22Rv1 (cell line): ENCODE data around the gene PHF21A.

Experiments used
- ZFX ChIP-seq: fragments of 450-650 bp; IDR thresholded peaks from 2 replicates; pipeline ENCODE4 v1.6.1; 2017; ENCODE audit warnings: antibody characterized with exemption, borderline replicate concordance
- TF ChIP-seq, protein P1 (sequence below): fragments of 450-650 bp; IDR thresholded peaks from 2 replicates; pipeline ENCODE4 v1.5.1; 2017; ENCODE audit warnings: mild to moderate bottlenecking

DNA sequence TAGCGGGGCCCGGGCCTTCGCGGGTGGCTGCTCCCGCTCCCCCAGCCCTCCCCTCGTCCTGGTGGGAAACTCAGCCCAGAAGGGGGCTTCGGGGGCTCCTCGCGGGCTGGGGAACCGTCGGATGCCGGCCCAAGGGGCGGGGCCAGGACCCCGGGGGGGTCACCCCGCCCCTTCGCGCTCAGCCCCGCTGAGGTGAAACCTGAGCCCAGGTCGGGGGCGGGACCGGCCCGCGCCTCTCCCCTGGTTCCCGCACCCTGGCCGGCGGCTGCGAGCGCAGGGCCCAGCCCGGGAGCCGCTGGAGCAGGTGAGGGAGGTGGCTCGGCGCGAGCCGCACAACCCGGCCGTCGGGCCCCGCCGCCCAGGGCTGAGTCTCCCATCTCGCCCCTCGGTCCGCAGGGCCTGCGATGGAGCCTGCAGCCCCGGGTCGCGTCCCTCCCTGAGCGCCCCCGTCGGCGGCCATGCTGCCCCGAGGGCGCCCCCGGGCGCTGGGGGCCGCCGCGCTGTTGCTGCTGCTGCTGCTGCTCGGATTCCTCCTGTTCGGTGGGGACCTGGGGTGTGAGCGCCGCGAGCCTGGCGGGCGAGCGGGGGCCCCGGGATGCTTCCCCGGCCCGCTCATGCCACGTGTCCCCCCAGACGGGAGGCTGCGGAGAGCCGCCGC, 198.7 kb downstream of the PHF21A start, which contains the start of gene LARGE2:
- TF ChIP-seq, protein P1, sequence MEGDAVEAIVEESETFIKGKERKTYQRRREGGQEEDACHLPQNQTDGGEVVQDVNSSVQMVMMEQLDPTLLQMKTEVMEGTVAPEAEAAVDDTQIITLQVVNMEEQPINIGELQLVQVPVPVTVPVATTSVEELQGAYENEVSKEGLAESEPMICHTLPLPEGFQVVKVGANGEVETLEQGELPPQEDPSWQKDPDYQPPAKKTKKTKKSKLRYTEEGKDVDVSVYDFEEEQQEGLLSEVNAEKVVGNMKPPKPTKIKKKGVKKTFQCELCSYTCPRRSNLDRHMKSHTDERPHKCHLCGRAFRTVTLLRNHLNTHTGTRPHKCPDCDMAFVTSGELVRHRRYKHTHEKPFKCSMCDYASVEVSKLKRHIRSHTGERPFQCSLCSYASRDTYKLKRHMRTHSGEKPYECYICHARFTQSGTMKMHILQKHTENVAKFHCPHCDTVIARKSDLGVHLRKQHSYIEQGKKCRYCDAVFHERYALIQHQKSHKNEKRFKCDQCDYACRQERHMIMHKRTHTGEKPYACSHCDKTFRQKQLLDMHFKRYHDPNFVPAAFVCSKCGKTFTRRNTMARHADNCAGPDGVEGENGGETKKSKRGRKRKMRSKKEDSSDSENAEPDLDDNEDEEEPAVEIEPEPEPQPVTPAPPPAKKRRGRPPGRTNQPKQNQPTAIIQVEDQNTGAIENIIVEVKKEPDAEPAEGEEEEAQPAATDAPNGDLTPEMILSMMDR: no peak
- no peak for TF ChIP-seq ZFX
